Heart right ventricle (tissue), 16 donors: ENCODE data around the gene ME3. TPM values are rescaled to one million over a fixed set of nuclear protein-coding genes. Genes with fewer than 3 reads are reported as not detected.

ENCODE experiments used
- ATAC-seq, 8 donors: fragments of 200-7000 bp; cut with Tn5 transposase; one replicate each; pipeline ENCODE4 v1.9.1; 2020; ENCODE audit warnings: mild to moderate bottlenecking in 8 of 8, moderate library complexity in 8 of 8, moderate number of reproducible peaks in 1 of 8
- DNase-seq, 2 donors: peaks; one replicate each; pipeline ENCODE4 v3.0.0-alpha.2; 2020
- H3K27ac ChIP-seq, 10 donors: fragments of 200-600 bp; sonication (generic) in 2 of 10; one replicate each; pipeline versions ENCODE4 v1.5.0 to v1.8.0; 2020 to 2022; ENCODE audit warnings: mild to moderate bottlenecking in 3 of 10
- H3K27me3 ChIP-seq, 7 donors: fragments of 200-600 bp; one replicate each; pipeline ENCODE4 v1.8.0; 2021 to 2022; ENCODE audit warnings: mild to moderate bottlenecking in 2 of 7
- H3K36me3 ChIP-seq, 9 donors: fragments of 200-600 bp; sonication (generic) in 1 of 9; one replicate each; pipeline versions ENCODE4 v1.5.0 to v1.8.0; 2020 to 2022; ENCODE audit warnings: mild to moderate bottlenecking in 2 of 9
- H3K4me1 ChIP-seq, 9 donors: fragments of 200-600 bp; sonication (generic) in 1 of 9; one replicate each; pipeline versions ENCODE4 v1.5.0 to v1.8.0; 2020 to 2022; ENCODE audit warnings: mild to moderate bottlenecking in 4 of 9
- H3K4me3 ChIP-seq, 10 donors: fragments of 200-600 bp; sonication (generic) in 2 of 10; one replicate each; pipeline versions ENCODE4 v1.5.0 to v1.8.0; 2020 to 2022; ENCODE audit warnings: mild to moderate bottlenecking in 7 of 10, moderate library complexity in 2 of 10
- H3K9me3 ChIP-seq, 11 donors: fragments of 200-600 bp in 10 of 11; sonication (generic) in 2 of 11; one replicate each; pipeline versions ENCODE4 v1.5.0 to v1.8.0; 2013 to 2022; ENCODE audit warnings: mild to moderate bottlenecking in 2 of 11, control low read depth in 1 of 11, moderate library complexity in 1 of 11
- WGBS, 2 donors: extraction: QIAGEN DNeasy Blood & Tissue Kit; methylation state at CpG; one replicate each; pipeline ENCODE4 v1.1.7; 2013; ENCODE audit warnings: inconsistent platforms in 1 of 2; 5-methylcytosine and 5-hydroxymethylcytosine counted together
- intact Hi-C, 10 donors: fragments of 100-400 bp; cut with DNase I; formaldehyde crosslinking; loops; one replicate each; pipeline versions ENCODE4 v1.11.1 to v1.14.2; 2022
- polyA plus RNA-seq, 2 donors: library from polyadenylated mRNA; stranded (reverse); fragments of 200-250 nt; gene quantifications; one replicate each; pipeline ENCODE4 v1.2.3, GENCODE V29; 2013
- total RNA-seq, 10 donors: library from RNA; stranded (reverse); fragmentation: NEBNext Ultra II Directional in 3 of 10; extraction: Animal tissue kit (Norgen Biotek cat#: 25700) in 3 of 10; gene quantifications; one replicate each; pipeline versions ENCODE4 v1.2.1 to v1.2.4, GENCODE V29; 2021 to 2023
- TF ChIP-seq, protein P1 (sequence below), 9 donors: fragments of 200-600 bp; sonication (generic) in 2 of 9; IDR thresholded peaks; one replicate each; pipeline versions ENCODE4 v1.5.0 to v1.8.0; 2021 to 2022; ENCODE audit warnings: antibody characterized with exemption in 9 of 9, mild to moderate bottlenecking in 5 of 9, moderate library complexity in 1 of 9
- donor health status: Arrhythmogenic right ventricular cardiomyopathy.
- donor health status: ischemic (EF 13 %, LVEDD 7.1; RV severe dilation, severe dysfunction).
- donor health status: healthy with polysubstance abuse.
- donor health status: DM: no; HTN: yes; CAD: no.
- donor health status: DM: no; HTN: no; CAD: no.
- donor health status: ischemic (EF 25% LVEDD 6.9; RV normal size, moderate dysfunction).
- donor health status: ischemic (EF 25% LVEDD 5.7; RV mildly dilated, moderate dysfunction).
- donor health status: healthy.
- donor health status: DM: yes; HTN: yes; CAD: no.
- donor health status: Ischemic cardiomyopathy.
- donor health status: ischemic (EF 35%, LVEDD 5.7; RV mildly dilated, moderate dysfunction).
- donor health status: nonischemic (EF 11% LVEDD 7.7; RV severe dilation, severe dysfunction).
- donor health status: DM: yes; HTN: yes; CAD: no.
- donor health status: PGD.
- donor health status: ischemic (EF 29% LVEDD 5.4; RV normal size, mild dysfunction).
- donor health status: nonischemic (EF 23%, LVEDD 6.1; RV moderate dilation, normal function).

ME3 gene
- total and polyA plus RNA-seq, 12 donors = 17.2 to 46.8 (median 33.7) TPM

- DNase-seq = no peak
- no peaks in the 10 kb centered on the region for H3K27me3 ChIP-seq
- H3K4me3 ChIP-seq = no peak overlapping the region
- intact Hi-C loops = no loop called here
- TF ChIP-seq, protein P1, sequence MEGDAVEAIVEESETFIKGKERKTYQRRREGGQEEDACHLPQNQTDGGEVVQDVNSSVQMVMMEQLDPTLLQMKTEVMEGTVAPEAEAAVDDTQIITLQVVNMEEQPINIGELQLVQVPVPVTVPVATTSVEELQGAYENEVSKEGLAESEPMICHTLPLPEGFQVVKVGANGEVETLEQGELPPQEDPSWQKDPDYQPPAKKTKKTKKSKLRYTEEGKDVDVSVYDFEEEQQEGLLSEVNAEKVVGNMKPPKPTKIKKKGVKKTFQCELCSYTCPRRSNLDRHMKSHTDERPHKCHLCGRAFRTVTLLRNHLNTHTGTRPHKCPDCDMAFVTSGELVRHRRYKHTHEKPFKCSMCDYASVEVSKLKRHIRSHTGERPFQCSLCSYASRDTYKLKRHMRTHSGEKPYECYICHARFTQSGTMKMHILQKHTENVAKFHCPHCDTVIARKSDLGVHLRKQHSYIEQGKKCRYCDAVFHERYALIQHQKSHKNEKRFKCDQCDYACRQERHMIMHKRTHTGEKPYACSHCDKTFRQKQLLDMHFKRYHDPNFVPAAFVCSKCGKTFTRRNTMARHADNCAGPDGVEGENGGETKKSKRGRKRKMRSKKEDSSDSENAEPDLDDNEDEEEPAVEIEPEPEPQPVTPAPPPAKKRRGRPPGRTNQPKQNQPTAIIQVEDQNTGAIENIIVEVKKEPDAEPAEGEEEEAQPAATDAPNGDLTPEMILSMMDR (IDR thresholded peaks at IDR 0.05) = no peak
- peaks cover 0 to 12% (median 0%) of the 10 kb centered on the region in 9 donors for H3K36me3 ChIP-seq
- peaks cover 0 to 6% (median 0%) of the 10 kb centered on the region in 11 donors for H3K9me3 ChIP-seq
- H3K27ac ChIP-seq = no peak overlapping the region
- H3K4me1 ChIP-seq = peaks cover 0 to 16% (median 5%) of the 10 kb centered on the region in 9 donors
- ATAC-seq = no peak
Measured at GRCh38 chr11:86637988-86638387, 34.4 kb downstream of the ME3 start.

- ATAC-seq (no peak), DNase-seq (no peak)
- H3K9me3 ChIP-seq = peaks cover 0 to 6% (median 0%) of the 10 kb centered on the region in 11 donors
- H3K36me3 ChIP-seq = peaks cover 0 to 12% (median 0%) of the 10 kb centered on the region in 9 donors
- no peaks in the 10 kb centered on the region for H3K27me3 ChIP-seq
- intact Hi-C loops = no loop called here
- TF ChIP-seq, protein P1 (IDR thresholded peaks at IDR 0.05) = no peak
- 98 to 100% methylated on average over 1 of the region's 1 CpG for WGBS, 2 donors
- no peak overlapping the region for H3K4me3 ChIP-seq
- H3K4me1 ChIP-seq = peaks cover 0 to 14% (median 0%) of the 10 kb centered on the region in 9 donors
- H3K27ac ChIP-seq = no peak overlapping the region
Measured at GRCh38 chr11:86636275-86636674, 36.1 kb downstream of the ME3 start.

DNA sequence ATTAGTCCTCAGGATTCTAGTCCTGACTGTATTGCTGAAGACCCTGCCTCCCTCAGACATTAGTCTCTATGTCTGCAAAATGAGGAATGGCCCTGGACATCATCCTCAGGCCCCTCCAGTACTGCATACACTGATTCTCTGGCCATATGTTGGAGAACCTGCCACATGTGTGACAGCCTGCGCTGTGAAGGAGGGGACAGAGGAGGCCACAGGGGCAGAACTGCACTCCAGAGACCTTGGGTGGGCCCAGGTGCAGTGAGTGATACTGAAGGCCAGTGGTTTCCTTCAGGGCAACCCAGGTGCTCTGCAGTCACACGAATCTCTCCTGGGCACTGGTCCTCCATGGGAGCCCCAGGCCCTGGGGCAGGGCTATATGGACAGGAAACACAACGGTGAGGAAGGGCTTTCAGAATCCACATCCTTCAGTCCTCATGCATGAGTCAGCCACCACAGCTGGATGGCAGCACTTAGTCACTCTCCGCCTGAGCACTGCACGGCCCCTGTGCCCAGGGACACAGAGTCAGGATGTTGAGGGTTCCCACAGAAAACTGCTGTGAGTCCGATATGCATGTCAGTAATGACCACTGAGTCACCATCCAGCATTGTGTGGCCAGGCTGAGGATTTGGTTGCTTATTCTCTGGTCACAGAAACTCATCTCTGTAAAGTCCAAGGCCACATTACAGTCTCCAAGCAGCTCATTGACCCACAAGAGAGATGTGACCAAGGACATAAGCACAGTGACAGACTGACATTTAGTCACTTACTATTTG, 39.7 kb downstream of the ME3 start:
- peak overlapping the region in 1 of 10 donors; percentile 3 for H3K27ac ChIP-seq
- peaks cover 10 to 37% (median 35%) of the 10 kb centered on the region in 9 donors for H3K4me1 ChIP-seq
- H3K27me3 ChIP-seq = no peaks in the 10 kb centered on the region
- DNase-seq (no peak), ATAC-seq (peak in 4 of 8 donors; percentile 21 to 39 (median 32))
- TF ChIP-seq, protein P1 (IDR thresholded peaks at IDR 0.05) = peak in 6 of 9 donors; percentile 22 to 46 (median 34)
- peaks cover 0 to 6% (median 0%) of the 10 kb centered on the region in 11 donors for H3K9me3 ChIP-seq
- peaks cover 0 to 12% (median 0%) of the 10 kb centered on the region in 9 donors for H3K36me3 ChIP-seq
- 69 to 77% methylated on average over 6 of the region's 6 CpGs for WGBS, 2 donors
- intact Hi-C loops = loop anchor here in 1 of 10 donors (5.0 kb wide), 1 partner anchor 170 kb away; the partner anchor contains the start of gene PRSS23
- no peak overlapping the region for H3K4me3 ChIP-seq

- TF ChIP-seq, protein P1 (IDR thresholded peaks at IDR 0.05) = no peak
- Histone ChIP-seq H3K4me3 (no peak overlapping the region), H3K36me3 (peaks cover 0 to 10% (median 0%) of the 10 kb centered on the region in 9 donors), H3K9me3 (peaks cover 0 to 2% (median 0%) of the 10 kb centered on the region in 11 donors), H3K4me1 (peaks cover 10 to 57% (median 43%) of the 10 kb centered on the region in 9 donors), H3K27me3 (no peaks in the 10 kb centered on the region), H3K27ac (peak overlapping the region in 6 of 10 donors; percentile 41 to 86 (median 72))
- DNase-seq (no peak), ATAC-seq (peak in 1 of 8 donors; percentile 2)
- 81 to 88% methylated on average over 8 of the region's 8 CpGs for WGBS, 2 donors
- intact Hi-C loops = loop anchor here in 1 of 10 donors (5.0 kb wide), 1 partner anchor 172 kb away; the partner anchor contains the start of gene PRSS23
Measured at GRCh38 chr11:86630229-86630981, 42.0 kb downstream of the ME3 start.
